ENCODE data around the gene RIMS1. TPM values are rescaled to one million over a fixed set of nuclear protein-coding genes. Genes with fewer than 3 reads are reported as not detected.

The RIMS1 gene
- total RNA-seq, 1 experiment from 2014 or later, result 0.08 TPM

DNA sequence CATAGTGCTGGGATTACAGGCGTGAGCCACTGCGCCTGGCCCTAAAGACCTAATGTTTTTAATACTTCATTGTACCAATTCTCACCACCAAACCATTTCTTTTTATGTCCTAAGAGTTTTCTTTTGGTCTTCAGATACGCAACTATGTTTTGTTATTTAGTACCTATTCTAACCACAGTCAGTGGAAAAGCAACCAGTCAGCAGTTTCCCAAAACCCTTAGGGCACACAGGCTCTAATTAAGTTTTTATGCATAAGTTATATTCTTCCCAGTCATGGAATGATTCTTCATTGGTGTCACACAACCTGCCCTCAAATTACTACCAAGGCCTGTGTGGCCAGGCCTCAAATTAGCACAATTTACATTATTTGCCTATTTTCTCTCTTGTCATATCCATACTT, 487.8 kb downstream of the RIMS1 start:
- DNase-seq (ENCODE audit: low read depth in 1 of 2, low spot score in 2 of 2), result no peak

DNA sequence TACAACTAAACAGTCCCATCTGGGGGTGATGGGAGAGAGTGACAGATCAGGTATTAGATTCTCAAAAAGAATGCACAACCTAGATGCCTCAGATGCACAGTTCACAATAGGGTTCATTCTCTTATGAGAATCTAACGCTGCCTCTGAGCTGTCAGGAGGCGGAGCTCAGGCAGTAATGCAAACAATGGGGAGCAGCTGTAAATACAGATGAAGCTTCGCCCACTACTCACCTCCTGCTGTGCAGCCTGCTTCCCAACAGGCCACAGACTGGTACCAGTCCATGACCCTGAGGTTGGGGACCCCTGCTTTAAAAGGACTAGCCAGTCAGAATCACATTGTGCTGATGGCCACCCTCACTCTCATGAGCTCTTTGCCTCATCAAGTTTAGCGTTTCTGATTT, 488.5 kb downstream of the RIMS1 start:
- Histone ChIP-seq H3K36me3 (no peaks in the 10 kb centered on the region), H3K4me1 (replicated peaks) (no peaks in the 10 kb centered on the region), H3K27ac (no peak overlapping the region), H3K4me3 (no peak overlapping the region), H3K27me3 (replicated peaks) (no peaks in the 10 kb centered on the region), H3K9me3 (replicated peaks) (no peaks in the 10 kb centered on the region)
- DNase-seq (ENCODE audit: low read depth in 1 of 2, low spot score in 2 of 2), result no peak

More for the DNA sequence above, 487.8 kb downstream of the RIMS1 start:
- H3K9me3 ChIP-seq (replicated peaks), result no peaks in the 10 kb centered on the region
- no peak overlapping the region for H3K27ac ChIP-seq
- H3K27me3 ChIP-seq (replicated peaks), result no peaks in the 10 kb centered on the region
- H3K4me3 ChIP-seq, result no peak overlapping the region
- no peaks in the 10 kb centered on the region for H3K4me1 ChIP-seq (replicated peaks)
- H3K36me3 ChIP-seq, result no peaks in the 10 kb centered on the region

- Histone ChIP-seq H3K9me3 (replicated peaks) (no peaks in the 10 kb centered on the region), H3K4me1 (replicated peaks) (no peaks in the 10 kb centered on the region), H3K36me3 (no peaks in the 10 kb centered on the region), H3K27ac (no peak overlapping the region), H3K27me3 (replicated peaks) (no peaks in the 10 kb centered on the region), H3K4me3 (no peak overlapping the region)
- DNase-seq (ENCODE audit: low read depth in 1 of 2, low spot score in 2 of 2), result no peak
Observed at GRCh38 chr6:72376736-72377135, 490.4 kb downstream of the RIMS1 start.

DNA sequence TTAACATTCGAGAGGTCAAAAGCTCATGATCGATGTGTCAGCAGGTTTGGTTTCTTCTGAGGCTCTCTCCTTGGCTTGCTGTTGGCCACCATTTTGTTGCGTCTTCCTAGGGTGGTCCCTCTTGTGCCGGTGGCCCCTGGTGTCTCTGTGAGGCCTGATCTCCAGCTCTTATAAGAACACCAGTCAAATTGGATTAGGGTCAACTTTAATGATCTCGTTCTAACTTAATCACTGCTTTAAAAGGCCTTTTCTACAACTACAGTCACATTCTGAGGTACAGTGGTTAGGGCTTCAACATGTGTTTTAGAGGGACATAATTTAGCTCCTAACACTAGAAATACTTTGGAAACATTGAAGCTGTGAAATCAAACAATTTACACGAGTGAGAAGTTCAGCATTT, 494.7 kb downstream of the RIMS1 start:
- DNase-seq (ENCODE audit: low read depth in 1 of 2, low spot score in 2 of 2), result no peak
- no peak overlapping the region for H3K4me3 ChIP-seq
- no peak overlapping the region for H3K27ac ChIP-seq
- no peaks in the 10 kb centered on the region for H3K4me1 ChIP-seq (replicated peaks)
- H3K27me3 ChIP-seq (replicated peaks), result no peaks in the 10 kb centered on the region
- no peaks in the 10 kb centered on the region for H3K9me3 ChIP-seq (replicated peaks)
- no peaks in the 10 kb centered on the region for H3K36me3 ChIP-seq

- DNase-seq (ENCODE audit: low read depth in 1 of 2, low spot score in 2 of 2), result no peak
- no peaks in the 10 kb centered on the region for H3K27me3 ChIP-seq (replicated peaks)
- H3K36me3 ChIP-seq, result no peaks in the 10 kb centered on the region
- H3K4me1 ChIP-seq (replicated peaks), result no peaks in the 10 kb centered on the region
- H3K27ac ChIP-seq, result no peak overlapping the region
- no peak overlapping the region for H3K4me3 ChIP-seq
- no peaks in the 10 kb centered on the region for H3K9me3 ChIP-seq (replicated peaks)
Observed at GRCh38 chr6:72382602-72383529, 496.5 kb downstream of the RIMS1 start.

- no peak for DNase-seq (ENCODE audit: low read depth in 1 of 2, low spot score in 2 of 2)
- no peaks in the 10 kb centered on the region for H3K9me3 ChIP-seq (replicated peaks)
- no peaks in the 10 kb centered on the region for H3K4me1 ChIP-seq (replicated peaks)
- H3K36me3 ChIP-seq, result no peaks in the 10 kb centered on the region
- no peak overlapping the region for H3K27ac ChIP-seq
- no peak overlapping the region for H3K4me3 ChIP-seq
- no peaks in the 10 kb centered on the region for H3K27me3 ChIP-seq (replicated peaks)
Observed at GRCh38 chr6:72386324-72386723, 500.0 kb downstream of the RIMS1 start.

GRCh38 chr6:72389698-72390097, 503.3 kb downstream of the RIMS1 start:
- H3K9me3 ChIP-seq (replicated peaks), result no peaks in the 10 kb centered on the region
- H3K27ac ChIP-seq, result no peak overlapping the region
- no peaks in the 10 kb centered on the region for H3K36me3 ChIP-seq
- H3K4me3 ChIP-seq, result no peak overlapping the region
- H3K4me1 ChIP-seq (replicated peaks), result no peaks in the 10 kb centered on the region
- no peak for DNase-seq (ENCODE audit: low read depth in 1 of 2, low spot score in 2 of 2)
- no peaks in the 10 kb centered on the region for H3K27me3 ChIP-seq (replicated peaks)

DNA sequence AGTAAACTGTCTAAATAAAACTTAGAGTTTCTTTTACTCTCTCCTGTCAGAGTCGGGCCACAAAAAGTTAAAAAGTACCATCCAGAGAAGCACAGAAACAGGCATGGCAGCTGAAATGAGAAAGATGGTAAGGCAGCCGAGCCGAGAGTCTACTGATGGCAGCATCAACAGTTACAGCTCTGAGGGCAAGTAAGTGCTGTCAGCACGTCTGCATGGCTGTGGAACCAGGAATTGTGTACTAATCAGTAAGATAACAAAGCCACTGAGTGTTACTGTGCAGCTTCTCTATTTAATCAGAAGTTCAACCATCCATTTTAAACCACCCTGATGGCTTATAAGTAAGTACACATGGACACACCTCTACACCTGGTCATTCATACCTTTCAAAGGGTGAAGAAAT, 504.2 kb downstream of the RIMS1 start:
- no peaks in the 10 kb centered on the region for H3K27me3 ChIP-seq (replicated peaks)
- no peaks in the 10 kb centered on the region for H3K36me3 ChIP-seq
- H3K27ac ChIP-seq, result no peak overlapping the region
- H3K4me1 ChIP-seq (replicated peaks), result no peaks in the 10 kb centered on the region
- H3K9me3 ChIP-seq (replicated peaks), result no peaks in the 10 kb centered on the region
- H3K4me3 ChIP-seq, result no peak overlapping the region
- DNase-seq (ENCODE audit: low read depth in 1 of 2, low spot score in 2 of 2), result no peak

- no peak for DNase-seq (ENCODE audit: low read depth in 1 of 2, low spot score in 2 of 2)
- Histone ChIP-seq H3K4me3 (no peak overlapping the region), H3K9me3 (replicated peaks) (no peaks in the 10 kb centered on the region), H3K4me1 (replicated peaks) (no peaks in the 10 kb centered on the region), H3K27me3 (replicated peaks) (0 out of 2 replicates have a peak, but pooled peaks cover 2% of the 10 kb centered on the region), H3K36me3 (no peaks in the 10 kb centered on the region), H3K27ac (no peak overlapping the region)
Observed at GRCh38 chr6:72401865-72402264, 515.5 kb downstream of the RIMS1 start.

- no peak overlapping the region for H3K27ac ChIP-seq
- H3K9me3 ChIP-seq (replicated peaks), result no peaks in the 10 kb centered on the region
- 0 out of 2 replicates have a peak, but pooled peaks cover 2% of the 10 kb centered on the region for H3K27me3 ChIP-seq (replicated peaks)
- no peak overlapping the region for H3K4me3 ChIP-seq
- H3K36me3 ChIP-seq, result no peaks in the 10 kb centered on the region
- DNase-seq (ENCODE audit: low read depth in 1 of 2, low spot score in 2 of 2), result no peak
- no peaks in the 10 kb centered on the region for H3K4me1 ChIP-seq (replicated peaks)
Observed at GRCh38 chr6:72403413-72403812, 517.1 kb downstream of the RIMS1 start.

DNA sequence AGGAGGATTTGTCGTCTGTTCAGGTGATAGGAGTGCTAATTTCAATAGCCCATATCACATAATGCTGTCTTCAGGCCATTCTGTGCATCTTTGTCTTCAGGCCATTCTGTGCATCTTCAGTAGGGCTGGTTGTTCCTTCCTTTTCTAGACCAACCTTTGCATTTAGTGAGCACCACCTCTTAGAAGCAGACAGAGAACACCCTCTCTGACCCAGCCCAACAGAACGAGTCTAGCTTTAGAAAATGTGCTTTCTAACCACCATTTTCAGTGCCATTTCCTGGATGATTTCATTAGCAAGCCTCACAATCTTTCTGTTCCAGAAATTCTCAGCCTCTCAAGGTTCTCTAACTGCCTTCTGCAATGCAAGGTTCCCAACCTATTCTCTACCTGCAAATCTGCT, 520.2 kb downstream of the RIMS1 start:
- H3K4me3 ChIP-seq, result no peak overlapping the region
- no peak for DNase-seq (ENCODE audit: low read depth in 1 of 2, low spot score in 2 of 2)
- H3K9me3 ChIP-seq (replicated peaks), result no peaks in the 10 kb centered on the region
- no peaks in the 10 kb centered on the region for H3K4me1 ChIP-seq (replicated peaks)
- no peak overlapping the region for H3K27ac ChIP-seq
- H3K27me3 ChIP-seq (replicated peaks), result 0 out of 2 replicates have a peak, but pooled peaks cover under 1% of the 10 kb centered on the region
- no peaks in the 10 kb centered on the region for H3K36me3 ChIP-seq

DNA sequence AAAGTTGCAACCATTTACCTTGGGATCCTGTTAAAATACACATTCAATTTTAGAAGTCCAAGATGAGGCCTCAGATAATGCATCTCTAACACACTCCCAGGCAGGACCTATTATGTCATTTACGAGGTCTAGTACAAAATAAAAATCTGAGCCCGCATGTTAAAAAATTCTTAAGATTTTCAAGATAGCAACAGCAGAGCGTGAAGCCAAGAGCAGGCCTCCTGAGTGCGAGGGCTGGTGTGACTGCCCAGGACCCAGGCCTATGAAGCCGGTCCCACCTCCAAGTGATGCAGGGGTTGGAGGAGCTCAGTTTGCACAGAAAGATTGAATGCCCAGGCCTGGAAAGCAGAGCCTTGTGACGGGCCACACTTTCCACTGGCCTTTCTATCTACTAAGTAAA, 524.4 kb downstream of the RIMS1 start:
- no peaks in the 10 kb centered on the region for H3K9me3 ChIP-seq (replicated peaks)

DNA sequence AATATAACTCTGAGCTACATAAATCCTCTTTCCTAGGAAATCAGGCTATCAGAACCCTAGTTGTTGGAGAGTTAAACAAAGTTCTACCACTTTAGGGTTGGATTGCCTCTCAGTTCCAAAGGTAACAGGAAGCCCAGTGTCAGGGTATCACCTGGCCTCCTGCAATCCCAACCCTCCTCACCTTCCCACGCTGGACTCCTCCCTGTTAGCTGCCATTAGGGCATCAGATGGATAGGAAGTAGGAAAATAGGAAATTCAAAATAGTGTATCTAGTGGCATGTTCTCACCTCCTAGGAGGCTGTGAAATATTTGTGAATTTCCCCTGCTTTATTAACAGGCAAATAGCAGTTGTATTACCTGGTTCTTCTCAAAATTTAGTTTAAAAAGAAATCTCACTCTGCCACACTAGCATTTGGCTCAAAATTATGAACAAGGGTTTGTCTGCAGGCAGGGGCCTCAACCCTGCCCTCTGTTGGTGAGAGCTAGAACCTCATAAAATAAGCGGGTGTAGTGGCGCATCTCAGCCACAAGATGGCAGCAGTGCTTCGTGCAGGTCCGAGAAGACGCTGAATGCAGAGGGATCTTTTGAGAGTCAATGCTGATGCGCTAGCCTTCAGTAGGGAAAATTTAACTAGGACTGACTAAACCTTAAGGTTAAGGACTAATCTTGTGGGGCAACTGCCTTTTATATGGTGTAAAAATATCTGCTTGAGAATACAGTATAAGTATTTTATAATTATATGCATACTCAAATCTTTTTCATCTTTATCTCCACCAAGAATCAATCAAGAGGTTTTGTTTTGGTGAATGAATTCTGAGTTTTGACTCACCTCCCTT, 525.7 kb downstream of the RIMS1 start:
- no peak overlapping the region for H3K4me3 ChIP-seq
- H3K27me3 ChIP-seq (replicated peaks), result no peaks in the 10 kb centered on the region
- peaks cover 6% of the 10 kb centered on the region; the same call in 1 of the 2 replicates for H3K4me1 ChIP-seq (replicated peaks)
- no peaks in the 10 kb centered on the region for H3K9me3 ChIP-seq (replicated peaks)
- H3K27ac ChIP-seq, result no peak overlapping the region
- H3K36me3 ChIP-seq, result no peaks in the 10 kb centered on the region
- peak; percentile 55 to 87 for DNase-seq (ENCODE audit: low read depth in 1 of 2, low spot score in 2 of 2)

More for the DNA sequence above, 524.4 kb downstream of the RIMS1 start:
- H3K27me3 ChIP-seq (replicated peaks), result no peaks in the 10 kb centered on the region
- no peak overlapping the region for H3K4me3 ChIP-seq
- H3K27ac ChIP-seq, result no peak overlapping the region
- no peak for DNase-seq (ENCODE audit: low read depth in 1 of 2, low spot score in 2 of 2)
- H3K36me3 ChIP-seq, result no peaks in the 10 kb centered on the region
- peaks cover 6% of the 10 kb centered on the region; the same call in 1 of the 2 replicates for H3K4me1 ChIP-seq (replicated peaks)

GRCh38 chr6:72412709-72413044, 526.3 kb downstream of the RIMS1 start:
- H3K36me3 ChIP-seq, result no peaks in the 10 kb centered on the region
- no peak for DNase-seq (ENCODE audit: low read depth in 1 of 2, low spot score in 2 of 2)
- peaks cover 6% of the 10 kb centered on the region; the same call in 1 of the 2 replicates for H3K4me1 ChIP-seq (replicated peaks)
- no peaks in the 10 kb centered on the region for H3K27me3 ChIP-seq (replicated peaks)
- no peak overlapping the region for H3K27ac ChIP-seq
- H3K9me3 ChIP-seq (replicated peaks), result no peaks in the 10 kb centered on the region
- no peak overlapping the region for H3K4me3 ChIP-seq

Measured in SJSA1 (cell line).